NB4 (cell line): Measurements from ENCODE around the gene RANBP17.

Experiments used
- DNase-seq: peaks from one replicate; pipeline ENCODE4 v3.0.0; 2010; ENCODE audit warnings: low read depth
- H3K4me3 ChIP-seq: one replicate; pipeline ENCODE4 v1.5.1; 2011; ENCODE audit warnings: mild to moderate bottlenecking, low read depth, low read length, moderate library complexity
- MYC ChIP-seq: IDR thresholded peaks from 2 replicates; pipeline ENCODE4 v1.6.1; 2011; ENCODE audit warnings: low read depth, low read length
- POLR2A ChIP-seq: IDR thresholded peaks from 2 replicates; pipeline ENCODE4 v1.6.1; 2011; ENCODE audit warnings: mild to moderate bottlenecking; ENCODE audit not compliant: insufficient read length; ENCODE audit errors: extremely low read depth
- TF ChIP-seq, protein P1 (sequence below): IDR thresholded peaks from one replicate; pipeline ENCODE4 v1.5.1; 2012; ENCODE audit warnings: low read depth, low read length
- TF ChIP-seq, protein P2 (sequence below): IDR thresholded peaks from 2 replicates; pipeline ENCODE4 v1.6.1; 2011; ENCODE audit warnings: low read depth, low read length

RANBP17 gene

DNA sequence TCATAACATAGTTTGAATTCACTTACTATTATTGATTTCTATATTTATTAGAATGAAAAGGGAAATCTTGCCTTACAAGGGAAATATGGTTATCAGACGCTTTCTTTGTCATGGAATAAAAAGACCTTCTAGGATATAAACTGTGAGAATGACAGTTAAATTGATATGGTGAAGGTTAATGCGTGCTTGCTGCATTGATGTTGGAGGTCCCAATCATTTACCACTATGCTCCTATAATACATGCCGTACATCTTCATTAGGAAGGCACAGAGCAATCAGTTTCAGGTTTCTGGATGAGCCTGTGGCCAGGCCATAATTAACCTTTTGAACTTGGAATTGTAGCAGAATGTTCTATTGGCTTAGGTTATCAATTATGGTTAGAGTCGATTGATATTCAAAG, 245.9 kb downstream of the RANBP17 start:
- DNase-seq, result no peak
- H3K4me3 ChIP-seq, result no peak overlapping the region
- TF ChIP-seq POLR2A (no peak), MYC (no peak)
- TF ChIP-seq, protein P1, sequence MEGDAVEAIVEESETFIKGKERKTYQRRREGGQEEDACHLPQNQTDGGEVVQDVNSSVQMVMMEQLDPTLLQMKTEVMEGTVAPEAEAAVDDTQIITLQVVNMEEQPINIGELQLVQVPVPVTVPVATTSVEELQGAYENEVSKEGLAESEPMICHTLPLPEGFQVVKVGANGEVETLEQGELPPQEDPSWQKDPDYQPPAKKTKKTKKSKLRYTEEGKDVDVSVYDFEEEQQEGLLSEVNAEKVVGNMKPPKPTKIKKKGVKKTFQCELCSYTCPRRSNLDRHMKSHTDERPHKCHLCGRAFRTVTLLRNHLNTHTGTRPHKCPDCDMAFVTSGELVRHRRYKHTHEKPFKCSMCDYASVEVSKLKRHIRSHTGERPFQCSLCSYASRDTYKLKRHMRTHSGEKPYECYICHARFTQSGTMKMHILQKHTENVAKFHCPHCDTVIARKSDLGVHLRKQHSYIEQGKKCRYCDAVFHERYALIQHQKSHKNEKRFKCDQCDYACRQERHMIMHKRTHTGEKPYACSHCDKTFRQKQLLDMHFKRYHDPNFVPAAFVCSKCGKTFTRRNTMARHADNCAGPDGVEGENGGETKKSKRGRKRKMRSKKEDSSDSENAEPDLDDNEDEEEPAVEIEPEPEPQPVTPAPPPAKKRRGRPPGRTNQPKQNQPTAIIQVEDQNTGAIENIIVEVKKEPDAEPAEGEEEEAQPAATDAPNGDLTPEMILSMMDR, result no peak
- TF ChIP-seq, protein P2, sequence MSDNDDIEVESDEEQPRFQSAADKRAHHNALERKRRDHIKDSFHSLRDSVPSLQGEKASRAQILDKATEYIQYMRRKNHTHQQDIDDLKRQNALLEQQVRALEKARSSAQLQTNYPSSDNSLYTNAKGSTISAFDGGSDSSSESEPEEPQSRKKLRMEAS, result no peak

DNA sequence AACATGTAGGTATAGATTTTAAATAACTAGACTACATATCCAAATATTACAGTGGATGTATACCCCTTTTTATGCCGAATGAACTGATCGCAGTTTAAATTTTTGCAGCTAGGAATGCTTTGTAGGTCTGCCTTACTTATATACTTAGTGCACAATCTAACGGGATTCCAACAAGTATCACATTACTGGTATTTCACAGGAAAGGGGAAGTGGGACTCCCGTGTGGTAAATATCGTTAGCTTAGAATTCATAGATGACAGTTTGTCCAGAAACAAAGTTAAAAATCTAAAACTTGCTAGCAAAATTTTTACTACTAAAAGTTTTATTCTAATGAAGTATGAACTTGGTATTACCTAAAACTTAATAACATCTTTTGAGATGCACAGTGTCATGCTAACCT, 253.7 kb downstream of the RANBP17 start:
- TF ChIP-seq, protein P2, result no peak
- TF ChIP-seq MYC, result no peak
- TF ChIP-seq, protein P1, result no peak
- no peak for TF ChIP-seq POLR2A
- DNase-seq, result peak; percentile 16
- H3K4me3 ChIP-seq, result no peak overlapping the region

DNA sequence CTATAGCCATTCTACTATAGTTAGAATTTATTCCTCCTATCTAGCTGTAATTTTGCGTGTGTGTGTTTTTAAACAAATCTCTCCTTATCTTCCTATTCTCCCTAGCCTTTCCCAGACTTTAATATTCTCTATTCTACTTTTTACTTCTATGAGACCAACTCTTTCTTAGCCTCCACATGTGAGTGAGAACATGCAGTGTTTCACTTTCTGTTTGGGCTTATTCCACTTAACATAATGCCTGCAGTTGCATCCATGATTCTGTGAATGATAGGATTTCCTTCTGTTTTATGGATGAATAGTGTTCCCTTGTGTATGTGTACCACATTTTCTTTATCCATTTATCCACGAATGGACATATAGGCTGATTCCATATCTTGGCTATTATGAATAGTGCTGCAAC, 254.9 kb downstream of the RANBP17 start:
- no peak for DNase-seq
- H3K4me3 ChIP-seq, result no peak overlapping the region
- TF ChIP-seq, protein P2, result no peak
- TF ChIP-seq MYC (no peak), POLR2A (no peak)
- TF ChIP-seq, protein P1, result no peak

DNA sequence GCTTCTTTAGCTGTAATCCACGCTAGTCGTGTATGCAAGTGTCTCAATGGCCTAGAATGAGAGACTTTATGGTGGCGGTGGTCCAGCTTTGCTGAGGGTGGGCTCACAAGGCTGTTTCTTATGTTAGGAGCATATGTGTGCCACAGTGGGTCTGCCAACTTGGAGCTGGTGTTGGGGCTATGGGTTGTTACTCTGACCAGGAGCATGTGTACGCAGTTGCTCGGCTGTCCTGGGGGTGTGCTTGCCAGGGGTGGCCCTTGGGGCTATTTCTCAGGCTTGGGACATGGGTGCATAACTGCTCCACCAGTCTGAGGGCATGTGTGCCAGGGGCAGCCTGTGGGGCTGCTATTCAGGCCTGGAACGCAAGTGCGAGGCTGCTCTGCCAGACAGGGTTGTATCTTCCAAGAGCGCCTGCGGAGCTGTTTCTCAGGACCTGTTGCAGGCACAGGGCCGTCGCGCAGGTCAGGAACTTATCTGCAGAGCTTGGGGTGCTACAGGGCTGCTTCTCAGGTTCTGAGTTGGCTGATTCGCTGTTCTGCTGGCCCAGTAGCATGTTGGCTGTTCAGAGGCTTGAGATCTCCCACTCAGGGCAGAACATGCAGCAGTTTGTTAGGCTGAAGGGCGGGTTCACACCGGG, 259.3 kb downstream of the RANBP17 start:
- TF ChIP-seq, protein P2, result no peak
- no peak for TF ChIP-seq MYC
- TF ChIP-seq, protein P1, result no peak
- TF ChIP-seq POLR2A, result no peak
- DNase-seq, result no peak
- no peak overlapping the region for H3K4me3 ChIP-seq

DNA sequence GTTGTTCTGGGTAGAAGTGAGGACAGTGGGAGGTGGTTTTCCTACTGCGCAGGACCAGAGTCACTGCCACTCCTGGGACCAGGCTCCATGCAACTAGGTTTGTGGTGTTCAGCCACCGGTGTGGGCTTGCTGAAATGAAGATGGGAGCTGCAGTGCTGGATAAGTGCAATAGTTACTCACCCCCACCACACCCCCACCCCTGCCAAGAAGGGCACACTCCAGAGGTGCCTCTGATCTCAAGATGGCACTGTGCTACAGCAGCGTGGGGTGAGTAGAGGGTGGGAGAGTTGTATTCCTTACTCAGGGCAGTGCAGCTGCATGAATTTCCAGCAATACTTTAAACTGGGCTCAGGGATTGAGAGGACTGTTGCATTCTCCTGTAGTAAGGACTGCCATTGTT, 259.8 kb downstream of the RANBP17 start:
- H3K4me3 ChIP-seq, result no peak overlapping the region
- DNase-seq, result no peak
- TF ChIP-seq, protein P2, result no peak
- no peak for TF ChIP-seq POLR2A
- no peak for TF ChIP-seq MYC
- TF ChIP-seq, protein P1, result no peak
